Measurements from ENCODE around the gene ASPSCR1. TPM values are rescaled to one million over a fixed set of nuclear protein-coding genes. Genes with fewer than 3 reads are reported as not detected.

Gene ASPSCR1
- total and polyA plus RNA-seq, 2 of the 13 experiments (the other 11 are each of a cell fraction or from before 2014, with no cell fraction given), result 274 to 314 TPM

DNA sequence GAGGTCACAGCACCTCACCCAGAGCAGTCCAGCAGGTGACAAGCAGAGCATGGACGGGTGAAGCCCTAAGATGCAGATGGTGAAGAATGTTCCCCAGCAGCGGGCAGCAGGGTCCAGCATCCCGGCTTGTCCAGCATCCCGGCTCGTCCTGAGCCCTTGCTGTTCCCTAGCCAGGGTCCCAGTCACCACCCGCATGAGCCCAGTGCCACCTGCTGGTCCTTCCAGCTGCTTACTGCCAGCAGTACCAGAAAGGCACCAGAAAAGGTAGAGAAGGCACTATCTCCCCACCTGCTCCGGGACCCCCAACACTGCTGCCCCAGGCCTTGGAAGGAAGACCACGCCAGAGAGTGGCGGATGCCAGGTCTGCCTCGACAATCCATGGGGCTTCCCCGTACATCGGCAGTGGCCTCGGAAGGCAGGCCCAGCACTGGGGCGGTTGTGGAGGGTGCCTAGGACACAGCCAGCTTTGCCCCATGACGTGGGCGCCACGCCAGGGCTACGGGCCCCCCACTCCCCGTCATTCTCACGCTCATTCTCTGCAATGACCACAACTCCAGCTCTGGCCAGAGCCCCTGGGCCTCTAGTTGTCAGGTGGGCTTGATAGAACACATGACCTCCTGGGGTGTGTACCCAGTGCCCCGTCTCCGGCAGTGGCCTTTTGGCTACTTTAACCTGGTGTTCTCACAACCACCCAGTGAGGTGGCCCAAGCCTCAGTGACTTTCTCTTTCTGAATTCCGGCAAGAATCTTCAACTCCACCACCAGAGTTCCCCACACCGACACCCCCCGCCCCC lies 43.9 kb downstream of the ASPSCR1 start (continued):
- TF ChIP-seq ZNF557 (CRISPR knock-in tag; IDR thresholded peaks at IDR 0.05) (0 out of 2 replicates have a peak, but pooled peaks have one; percentile 29), SOX6 (IDR thresholded peaks at IDR 0.05) (no peak), SOX6 (CRISPR knock-in tag; IDR thresholded peaks at IDR 0.05) (peak; percentile 38; the same call in 1 of the 2 replicates), KDM1A (CRISPR knock-in tag; IDR thresholded peaks at IDR 0.05) (0 out of 2 replicates have a peak, but pooled peaks have one; percentile 40), ATF3 (CRISPR knock-in tag; IDR thresholded peaks at IDR 0.05) (no peak; the same call in 1 of the 2 replicates), PATZ1 (CRISPR knock-in tag; IDR thresholded peaks at IDR 0.05) (peak; percentile 57), ZNF841 (CRISPR knock-in tag; IDR thresholded peaks at IDR 0.05; ENCODE audit: borderline replicate concordance) (no peak), DMAP1 (CRISPR knock-in tag; IDR thresholded peaks at IDR 0.05) (0 out of 2 replicates have a peak, but pooled peaks have one; percentile 26), ZNF709 (CRISPR knock-in tag; IDR thresholded peaks at IDR 0.05) (0 out of 2 replicates have a peak, but pooled peaks have one; percentile 45), CREB1 (IDR thresholded peaks at IDR 0.05) (peak; percentile 48; the same call in 1 of the 2 replicates), CREB1 (CRISPR knock-in tag; IDR thresholded peaks at IDR 0.05) (no peak), WIZ (CRISPR knock-in tag; IDR thresholded peaks at IDR 0.05) (no peak), MIER3 (CRISPR knock-in tag; IDR thresholded peaks at IDR 0.05; ENCODE audit: borderline replicate concordance) (peak; percentile 66; the same call in 1 of the 2 replicates), ELF3 (CRISPR knock-in tag; IDR thresholded peaks at IDR 0.05) (peak; percentile 51), SIX4 (CRISPR knock-in tag; IDR thresholded peaks at IDR 0.05) (0 out of 2 replicates have a peak, but pooled peaks have one; percentile 42), ELK4 (CRISPR knock-in tag; IDR thresholded peaks at IDR 0.05; ENCODE audit: borderline replicate concordance) (peak; percentile 54; the same call in 1 of the 2 replicates), MAF1 (CRISPR knock-in tag; IDR thresholded peaks at IDR 0.05; ENCODE audit: borderline replicate concordance) (peak; percentile 74), ZNF83 (CRISPR knock-in tag; IDR thresholded peaks at IDR 0.05; ENCODE audit: borderline replicate concordance) (no peak), ZIK1 (CRISPR knock-in tag; IDR thresholded peaks at IDR 0.05; ENCODE audit: borderline replicate concordance, low read depth) (0 out of 2 replicates have a peak, but pooled peaks have one; percentile 71), NFKB2 (CRISPR knock-in tag; IDR thresholded peaks at IDR 0.05; ENCODE audit: borderline replicate concordance) (peak; percentile 86; the same call in 1 of the 2 replicates)
- TF ChIP-seq, protein P1, sequence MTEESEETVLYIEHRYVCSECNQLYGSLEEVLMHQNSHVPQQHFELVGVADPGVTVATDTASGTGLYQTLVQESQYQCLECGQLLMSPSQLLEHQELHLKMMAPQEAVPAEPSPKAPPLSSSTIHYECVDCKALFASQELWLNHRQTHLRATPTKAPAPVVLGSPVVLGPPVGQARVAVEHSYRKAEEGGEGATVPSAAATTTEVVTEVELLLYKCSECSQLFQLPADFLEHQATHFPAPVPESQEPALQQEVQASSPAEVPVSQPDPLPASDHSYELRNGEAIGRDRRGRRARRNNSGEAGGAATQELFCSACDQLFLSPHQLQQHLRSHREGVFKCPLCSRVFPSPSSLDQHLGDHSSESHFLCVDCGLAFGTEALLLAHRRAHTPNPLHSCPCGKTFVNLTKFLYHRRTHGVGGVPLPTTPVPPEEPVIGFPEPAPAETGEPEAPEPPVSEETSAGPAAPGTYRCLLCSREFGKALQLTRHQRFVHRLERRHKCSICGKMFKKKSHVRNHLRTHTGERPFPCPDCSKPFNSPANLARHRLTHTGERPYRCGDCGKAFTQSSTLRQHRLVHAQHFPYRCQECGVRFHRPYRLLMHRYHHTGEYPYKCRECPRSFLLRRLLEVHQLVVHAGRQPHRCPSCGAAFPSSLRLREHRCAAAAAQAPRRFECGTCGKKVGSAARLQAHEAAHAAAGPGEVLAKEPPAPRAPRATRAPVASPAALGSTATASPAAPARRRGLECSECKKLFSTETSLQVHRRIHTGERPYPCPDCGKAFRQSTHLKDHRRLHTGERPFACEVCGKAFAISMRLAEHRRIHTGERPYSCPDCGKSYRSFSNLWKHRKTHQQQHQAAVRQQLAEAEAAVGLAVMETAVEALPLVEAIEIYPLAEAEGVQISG (CRISPR knock-in tag; IDR thresholded peaks at IDR 0.05), result peak; percentile 78
